ENCODE data around the gene CD300A.
A peak's percentile ranks its signal among the peaks of the same experiment; 100 is the strongest.

CD300A gene

DNA sequence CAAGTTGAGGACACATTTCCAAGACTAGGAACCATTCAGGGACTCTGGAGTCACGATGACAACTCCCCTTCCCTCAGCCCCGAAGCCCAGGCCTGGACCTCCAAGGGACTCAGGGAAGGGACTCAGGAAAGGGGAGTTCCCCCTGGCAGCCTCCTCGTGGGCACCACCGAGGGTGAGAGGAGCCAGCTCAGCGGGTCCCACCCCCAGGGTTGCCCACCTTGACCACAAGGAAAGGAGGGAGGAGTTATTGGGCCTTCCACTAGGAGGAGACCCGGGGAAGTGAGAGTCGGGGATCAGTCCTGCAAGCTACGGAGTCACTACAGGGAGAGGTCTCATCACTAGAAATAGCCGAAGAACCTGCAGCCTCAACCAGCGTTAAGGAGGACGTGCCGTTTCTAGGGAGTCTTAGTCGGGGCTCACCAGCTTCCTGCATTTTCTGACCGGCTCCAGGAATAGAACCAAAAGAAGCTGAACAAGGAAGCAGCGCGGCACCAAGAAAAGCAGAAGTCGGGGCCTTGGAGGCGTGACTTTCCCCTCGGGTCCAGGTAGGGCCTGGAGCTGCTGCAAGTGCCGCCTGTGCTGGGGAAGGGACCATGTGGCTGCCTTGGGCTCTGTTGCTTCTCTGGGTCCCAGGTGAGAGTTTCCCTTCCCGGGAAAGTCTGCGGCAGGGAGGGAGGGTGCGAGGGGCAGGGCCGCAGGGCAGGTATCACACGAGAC is at the start of gene CD300A:
Gene CD300A, plus strand, starts transcription at position 524 of the 717 bp plus-strand sequence. Its CDS starts 70 bp downstream, at position 594.
- DNase-seq (ENCODE audit: low read depth in 2 of 2): no peak

DNA sequence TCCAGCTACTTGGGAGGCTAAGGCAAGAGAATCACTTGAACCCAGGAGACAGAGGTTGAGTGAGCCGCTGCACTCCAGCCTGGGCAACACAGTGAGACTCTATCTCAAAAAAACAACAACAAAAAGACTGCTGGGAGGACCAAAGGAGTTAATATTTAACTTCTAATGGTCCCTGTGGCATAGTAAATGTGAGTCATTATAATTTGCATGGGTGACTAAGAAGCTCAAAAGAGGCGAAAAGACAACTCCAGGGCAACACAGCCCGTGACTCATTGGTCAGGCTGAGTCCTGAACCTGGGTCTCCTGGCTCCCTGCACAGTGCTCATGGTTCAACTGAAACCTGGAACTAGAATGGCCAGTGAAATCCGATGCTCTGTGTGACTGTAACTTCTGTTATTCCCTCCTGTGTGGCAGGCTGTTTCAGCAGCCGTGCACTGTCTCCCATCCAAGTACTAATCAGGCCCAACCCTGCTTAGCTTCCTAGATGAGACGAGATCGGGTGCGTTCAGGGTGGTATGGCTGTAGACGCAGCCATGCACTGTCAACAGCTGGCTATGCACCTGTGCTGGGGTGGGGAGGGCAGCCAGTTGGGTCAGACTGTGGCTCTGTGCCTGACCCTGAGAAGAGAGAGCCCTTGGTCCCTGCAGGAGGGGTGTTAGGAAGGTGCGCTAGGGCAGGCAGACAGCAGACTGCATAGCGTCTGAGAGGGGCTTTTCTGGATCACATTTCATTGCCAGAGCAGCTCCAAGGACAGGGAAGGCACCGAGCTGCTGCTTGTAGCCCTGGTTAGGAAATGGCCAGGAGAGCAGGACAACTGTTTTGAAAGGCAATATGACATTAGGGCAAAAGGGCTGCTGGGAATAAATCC is 49.0 kb upstream of the CD300A start:
- no peak for DNase-seq (ENCODE audit: low read depth in 2 of 2)

DNA sequence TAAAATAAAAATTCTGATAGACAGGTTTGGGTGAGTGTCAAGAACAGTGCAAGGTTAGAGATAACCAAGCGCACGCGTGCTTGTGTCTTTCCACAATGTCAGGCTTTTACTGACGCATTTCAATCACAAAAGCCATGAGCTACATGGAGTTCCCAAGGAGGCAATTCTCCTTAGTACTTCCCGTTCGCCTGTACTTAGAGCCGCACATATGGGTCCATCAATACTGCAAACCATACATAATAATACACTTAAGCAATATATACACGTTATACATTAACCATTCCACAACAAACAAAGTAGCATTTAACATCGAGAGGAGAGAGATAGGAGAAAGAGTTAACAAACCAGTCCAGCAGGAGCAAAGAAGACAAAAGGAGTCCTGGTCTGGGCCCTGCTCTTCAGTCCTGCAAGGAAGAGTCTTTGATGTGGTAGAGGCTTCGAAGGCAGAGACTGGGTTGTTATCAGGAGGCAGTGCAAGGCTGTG is 46.5 kb upstream of the CD300A start:
- DNase-seq (ENCODE audit: low read depth in 2 of 2): no peak

DNA sequence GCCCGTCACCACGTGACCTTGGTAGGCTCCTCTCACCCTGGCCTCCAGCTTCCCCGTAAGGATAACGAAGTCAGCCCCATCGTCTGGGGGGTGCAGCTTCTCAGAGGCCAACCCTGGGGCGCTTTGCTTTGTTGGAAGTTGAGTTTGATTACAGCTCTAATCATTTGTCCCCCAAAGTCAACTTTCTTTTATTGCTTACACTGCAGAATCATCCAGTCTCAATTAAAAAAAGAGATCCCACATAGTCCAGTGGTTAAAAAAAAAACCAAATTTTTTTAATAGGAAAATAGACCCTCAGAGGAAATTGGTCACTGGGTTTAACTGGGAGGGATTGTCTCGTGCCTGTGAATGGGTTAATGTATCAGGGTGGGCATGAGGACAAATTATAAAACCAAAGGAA is 42.3 kb upstream of the CD300A start:
- DNase-seq (ENCODE audit: low read depth in 2 of 2): no peak

DNA sequence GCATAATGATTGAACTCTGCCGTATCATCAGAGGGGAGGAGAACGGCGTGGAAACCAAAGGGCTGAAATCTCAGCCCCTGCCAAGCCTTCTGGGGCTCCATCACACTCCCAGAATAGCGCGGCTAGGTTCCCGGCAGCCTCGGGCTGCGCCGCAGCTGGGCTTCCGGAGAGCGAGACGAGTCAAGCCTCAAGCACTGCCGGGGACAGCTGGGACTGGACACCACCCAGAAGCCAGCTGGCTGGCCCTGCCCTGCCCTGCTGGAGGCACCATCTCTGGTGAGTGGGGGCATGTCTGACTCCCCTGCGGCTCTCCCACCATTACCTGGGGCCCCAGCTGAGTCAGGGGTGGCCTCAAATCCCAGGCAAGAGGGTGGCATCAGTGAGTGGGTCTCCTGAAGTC is 41.8 kb upstream of the CD300A start:
- no peak for DNase-seq (ENCODE audit: low read depth in 2 of 2)

DNA sequence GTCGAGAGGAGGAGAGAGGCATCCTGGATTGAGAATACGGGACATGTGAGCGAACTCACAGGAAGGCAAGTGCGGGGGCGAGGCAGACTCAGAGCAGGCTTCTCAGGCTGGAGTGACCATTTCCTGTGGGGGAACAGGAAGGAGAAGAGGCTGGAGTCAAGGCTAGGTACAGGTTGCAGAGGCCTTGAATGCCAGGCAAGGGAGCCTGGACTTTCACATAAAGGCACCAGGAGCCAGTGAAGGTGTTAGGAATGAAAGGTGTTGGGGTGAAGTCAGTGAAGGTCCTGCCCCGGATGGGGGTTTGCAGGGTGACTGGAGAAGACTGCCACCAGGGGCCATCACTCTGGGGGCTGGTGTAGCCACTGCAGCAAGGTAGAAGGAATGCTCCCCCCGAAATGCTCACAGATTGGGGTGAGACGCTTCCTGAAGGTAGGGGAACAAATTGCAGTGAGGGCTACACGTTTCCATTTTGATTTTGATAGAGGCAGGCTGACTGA is 39.8 kb upstream of the CD300A start:
- DNase-seq (ENCODE audit: low read depth in 2 of 2): no peak

DNA sequence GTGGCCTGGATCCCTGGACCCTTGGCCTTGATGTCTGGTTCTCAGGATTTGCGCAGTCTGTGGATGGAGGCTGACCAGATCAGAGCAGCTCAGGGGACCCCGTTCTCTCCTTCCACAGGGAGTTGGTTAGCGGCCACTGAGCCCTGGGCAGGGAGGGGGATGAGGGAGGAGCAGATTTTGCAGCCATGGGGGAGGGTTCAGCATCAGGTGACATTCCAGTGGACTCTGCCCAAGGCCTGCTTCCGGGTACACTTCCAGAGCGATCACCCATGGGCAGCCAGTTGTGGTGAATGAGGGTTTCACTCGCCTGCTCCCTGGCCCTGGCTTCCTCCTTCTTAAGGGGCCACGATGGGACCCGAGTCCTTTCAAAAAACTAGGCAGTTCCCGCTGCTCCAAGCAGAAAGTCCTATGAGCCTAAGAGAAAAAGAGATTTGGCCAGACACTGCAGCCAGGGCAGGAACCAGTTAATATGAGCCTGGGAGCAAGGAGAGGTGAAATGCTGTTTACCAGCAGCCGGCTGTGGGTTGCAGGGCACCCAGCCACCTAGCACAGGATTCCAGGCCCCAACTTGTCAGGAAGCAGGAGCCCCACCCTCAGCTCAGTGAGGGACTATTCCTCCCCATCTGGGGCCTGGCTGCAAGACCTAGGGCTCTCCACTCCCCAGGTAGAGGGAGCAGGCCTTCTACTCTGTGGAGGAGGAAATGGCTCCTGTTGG is 39.2 kb upstream of the CD300A start:
- no peak for DNase-seq (ENCODE audit: low read depth in 2 of 2)

DNA sequence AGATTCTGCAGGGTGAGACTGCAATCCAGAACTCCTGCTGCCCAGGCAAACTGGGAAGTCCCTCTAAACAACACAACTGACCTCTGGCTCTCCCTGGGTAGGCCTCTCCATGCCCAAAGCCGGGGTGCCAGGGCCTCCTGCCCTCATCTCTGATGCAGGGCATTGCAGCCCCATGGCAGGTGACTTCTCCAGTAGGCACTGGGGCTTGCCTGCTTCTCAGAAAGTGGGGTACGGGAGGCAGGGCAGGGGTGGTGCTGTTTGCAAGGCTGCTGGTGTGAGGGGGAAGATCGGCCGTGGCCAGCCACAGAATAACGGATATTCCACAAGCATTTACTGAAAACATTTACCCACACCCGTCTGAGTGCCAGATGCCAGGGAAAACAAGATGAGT is 38.7 kb upstream of the CD300A start:
- no peak for DNase-seq (ENCODE audit: low read depth in 2 of 2)

DNA sequence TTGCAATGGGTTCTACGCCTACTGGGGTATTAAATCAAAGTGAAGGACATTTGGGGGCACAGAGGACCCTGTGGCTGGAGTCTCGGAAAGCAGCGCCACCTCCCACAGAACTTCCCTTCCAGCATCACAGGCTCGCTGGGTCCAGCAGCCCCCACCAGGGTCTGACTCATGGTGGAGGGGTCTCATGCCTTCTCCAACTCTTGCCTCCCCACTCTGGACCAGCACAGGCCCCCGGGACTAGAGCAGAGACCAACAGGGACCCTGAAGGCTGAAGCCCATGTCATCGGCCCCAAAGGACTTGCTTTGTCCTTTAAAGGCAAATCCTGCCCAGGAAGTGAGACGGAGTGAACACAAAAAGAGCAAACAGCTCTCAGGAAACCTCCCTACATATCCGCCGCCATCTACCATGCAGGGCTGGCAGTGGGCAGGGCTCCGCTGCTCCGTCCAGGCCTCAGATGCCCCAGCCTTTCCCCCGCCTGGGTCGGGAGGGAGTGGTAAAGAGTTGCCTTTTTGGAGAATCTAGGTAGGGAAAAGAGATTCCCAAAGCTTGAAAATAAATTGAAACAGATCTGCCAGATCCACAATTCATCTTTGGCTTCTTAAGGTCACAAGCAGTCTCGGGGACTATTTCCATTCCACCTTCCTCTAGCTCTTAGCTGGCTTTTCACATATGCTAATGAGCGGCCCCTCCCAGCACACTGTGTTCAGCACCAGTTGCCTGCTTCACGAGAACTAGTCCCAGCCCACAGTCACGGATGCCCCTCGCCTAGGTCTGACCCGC is 36.6 kb upstream of the CD300A start:
- DNase-seq (ENCODE audit: low read depth in 2 of 2): no peak

DNA sequence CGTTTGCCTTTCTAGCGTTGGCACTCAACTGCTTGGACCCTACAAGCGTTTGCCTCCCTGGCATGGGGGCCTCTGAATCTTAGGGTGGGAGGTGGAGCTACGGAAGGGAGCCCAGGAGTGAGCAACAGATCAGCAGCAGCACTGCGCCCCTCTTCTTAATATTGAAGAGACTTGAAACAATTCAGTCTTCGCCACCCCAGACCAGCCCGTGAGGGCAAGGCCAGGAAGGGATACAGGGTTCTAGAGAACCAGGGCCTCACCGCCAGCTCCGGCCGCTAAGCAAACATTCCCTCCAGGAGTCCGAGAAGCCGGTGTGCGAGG is 36.1 kb upstream of the CD300A start:
- no peak for DNase-seq (ENCODE audit: low read depth in 2 of 2)

DNA sequence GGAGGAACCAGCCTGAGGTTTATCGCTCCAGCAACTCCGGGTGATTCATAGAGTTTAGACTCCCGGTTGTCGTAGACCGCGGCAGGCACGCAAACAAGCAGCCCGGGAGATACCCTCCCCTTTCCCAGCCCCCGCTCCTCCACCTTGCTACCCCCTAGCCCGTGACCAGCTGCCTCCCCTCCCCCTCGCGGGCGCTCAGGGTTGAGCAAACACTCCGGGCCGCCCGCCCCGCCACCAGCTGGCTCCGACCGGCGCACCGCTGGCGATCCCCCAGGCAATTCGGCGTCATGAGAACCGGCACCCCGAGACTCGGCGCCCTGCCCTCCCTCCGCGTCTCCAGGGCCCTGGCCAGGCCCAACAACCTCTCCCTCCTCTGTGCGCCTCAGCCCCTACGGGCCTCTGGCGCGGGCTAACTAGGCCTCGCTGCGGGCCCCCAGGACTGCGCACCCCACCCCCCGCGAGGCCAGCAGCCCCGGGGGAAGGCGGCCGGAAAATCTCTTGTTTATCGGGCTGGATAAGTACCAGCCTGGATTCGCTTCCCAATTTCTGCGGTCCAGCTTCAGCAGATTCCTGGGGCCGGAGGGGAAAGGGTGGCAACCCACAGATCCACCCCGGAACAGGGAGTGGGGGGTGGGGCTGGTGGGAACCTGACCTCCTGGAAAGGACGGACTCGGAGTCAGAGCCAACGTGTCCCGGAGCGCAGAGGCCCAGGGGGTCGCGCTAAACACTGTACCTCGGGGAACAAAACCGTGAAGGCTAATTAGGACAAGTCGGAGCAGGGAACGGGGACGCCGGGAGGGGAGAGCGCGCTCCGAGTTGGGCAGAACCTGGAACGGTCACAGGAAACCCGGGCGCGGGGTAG is 35.5 kb upstream of the CD300A start:
- no peak for DNase-seq (ENCODE audit: low read depth in 2 of 2)

DNA sequence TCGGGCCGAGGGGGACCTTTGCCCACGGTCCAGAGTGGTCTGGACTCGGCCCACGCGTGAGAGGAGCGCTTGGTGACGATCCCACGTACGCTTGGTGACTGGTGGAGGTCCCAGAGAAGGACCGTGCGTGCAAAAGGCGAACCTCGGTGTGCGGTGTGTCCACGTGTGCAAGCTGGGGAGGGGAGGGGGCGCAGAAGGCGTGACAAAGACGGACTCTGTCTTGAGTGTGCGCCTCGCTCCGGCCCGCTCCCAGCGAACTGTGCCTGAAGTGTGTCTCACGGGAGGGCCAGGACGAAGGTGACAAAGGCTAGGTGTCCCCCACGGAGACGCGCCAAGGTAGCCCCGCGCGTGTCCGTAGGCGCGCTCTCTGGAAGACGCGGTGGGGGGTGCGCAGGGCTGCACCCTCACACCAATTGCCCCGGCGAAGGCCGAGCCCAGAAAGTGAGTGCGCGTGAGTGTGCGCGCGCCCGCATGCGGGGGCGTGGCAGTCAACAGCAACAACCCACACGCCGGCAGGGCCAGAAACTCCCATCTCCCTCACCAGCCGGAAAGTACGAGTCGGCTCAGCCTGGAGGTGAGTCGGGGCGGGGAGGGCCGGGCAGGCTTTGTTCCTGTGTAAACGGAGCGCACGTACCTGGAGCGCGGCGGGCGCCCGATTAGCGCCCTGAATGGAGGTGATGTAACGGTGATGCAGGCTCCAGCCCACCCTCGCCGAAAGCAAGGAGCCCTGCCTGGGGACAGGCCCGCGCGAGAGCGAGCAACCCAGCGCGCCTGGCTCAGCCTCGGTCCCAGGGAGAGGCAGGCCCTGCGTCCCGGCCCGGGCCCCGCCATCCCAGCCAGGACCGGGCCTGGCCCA is 34.6 kb upstream of the CD300A start, which contains the start of gene GPRC5C:
Gene GPRC5C, plus strand, starts transcription at position 521 of the 856 bp plus-strand sequence. CDS start 7,689 bp downstream, outside the sequence.
- DNase-seq (ENCODE audit: low read depth in 2 of 2): peak; percentile 24 to 47

DNA sequence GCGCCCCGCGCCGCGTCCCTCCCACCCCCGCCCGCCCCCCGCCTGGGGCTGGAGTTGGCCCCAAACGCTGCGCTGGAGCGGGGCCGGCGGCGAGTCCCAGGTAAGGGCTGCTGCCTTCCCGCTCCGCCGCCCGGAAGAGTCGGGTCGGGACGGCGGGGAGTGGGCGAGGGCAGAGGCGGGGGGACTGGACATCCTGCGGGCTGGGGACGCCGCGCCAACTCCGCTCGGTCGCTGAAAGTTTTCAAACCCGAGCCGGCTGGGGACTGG is 34.1 kb upstream of the CD300A start:
- DNase-seq (ENCODE audit: low read depth in 2 of 2): no peak

DNA sequence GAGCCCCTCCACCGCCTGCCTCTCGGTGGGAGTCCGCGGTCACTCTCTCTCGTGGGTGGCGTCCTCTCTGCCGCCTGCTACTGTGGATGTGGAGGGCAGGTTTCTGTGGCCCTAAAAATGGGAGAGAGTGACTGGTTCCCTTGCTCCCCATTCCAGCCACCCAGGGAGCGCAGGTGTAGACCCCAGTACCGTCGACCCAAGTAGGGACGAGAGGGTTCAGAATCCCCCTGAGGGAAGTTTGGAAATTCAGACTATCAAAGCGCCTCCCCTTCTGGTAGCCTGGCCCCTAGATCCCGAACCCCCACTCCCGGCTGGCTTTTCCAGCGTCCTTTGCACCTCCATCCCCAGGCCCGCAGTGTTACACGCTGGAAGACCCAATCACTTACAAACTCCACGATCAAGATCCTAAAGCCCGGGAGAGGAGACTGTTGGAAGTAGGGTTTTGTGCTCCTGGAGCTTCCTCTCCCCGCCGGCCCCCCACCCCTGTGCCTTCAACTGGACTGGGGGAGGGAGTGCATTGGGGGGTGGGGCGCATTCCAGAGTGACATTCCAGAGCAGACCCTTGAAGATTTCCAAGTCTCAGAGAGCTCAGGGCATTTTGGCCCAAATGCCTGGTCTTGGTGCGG is 33.6 kb upstream of the CD300A start:
- no peak for DNase-seq (ENCODE audit: low read depth in 2 of 2)

DNA sequence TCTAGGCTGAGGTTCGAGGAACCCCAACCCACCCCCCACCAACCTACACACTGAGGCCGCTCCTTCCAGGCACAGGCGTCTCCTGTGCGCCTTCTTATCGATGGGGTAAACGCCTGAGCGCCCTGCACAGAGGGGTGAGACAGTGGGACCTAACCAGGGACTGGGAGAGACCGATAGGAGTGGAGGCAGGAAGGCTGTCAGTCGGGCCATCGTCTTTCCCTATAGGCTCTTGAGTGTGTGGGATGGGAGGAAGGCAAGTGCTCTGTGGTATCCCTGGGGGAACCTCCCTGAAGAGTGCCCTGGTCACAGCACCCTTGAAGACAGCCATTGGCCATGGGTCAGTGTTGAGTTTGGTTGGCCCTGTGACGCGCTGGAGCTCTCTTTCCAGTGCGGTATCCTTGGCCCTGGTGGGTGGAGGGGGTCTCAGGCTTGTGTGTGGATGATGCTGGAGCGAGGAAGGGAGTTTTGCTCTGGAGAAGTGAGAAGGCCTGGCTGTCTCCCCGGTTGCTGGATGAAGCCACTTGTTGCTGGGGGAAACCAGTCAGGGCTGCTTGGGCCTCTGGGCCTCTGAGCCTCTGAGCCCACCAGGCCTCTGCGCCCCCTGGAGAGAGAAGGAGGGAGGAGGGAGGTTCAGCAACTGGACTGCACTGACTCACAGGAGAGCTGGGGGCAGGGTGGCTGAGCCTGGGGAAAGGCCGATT is 32.9 kb upstream of the CD300A start:
- no peak for DNase-seq (ENCODE audit: low read depth in 2 of 2)

DNA sequence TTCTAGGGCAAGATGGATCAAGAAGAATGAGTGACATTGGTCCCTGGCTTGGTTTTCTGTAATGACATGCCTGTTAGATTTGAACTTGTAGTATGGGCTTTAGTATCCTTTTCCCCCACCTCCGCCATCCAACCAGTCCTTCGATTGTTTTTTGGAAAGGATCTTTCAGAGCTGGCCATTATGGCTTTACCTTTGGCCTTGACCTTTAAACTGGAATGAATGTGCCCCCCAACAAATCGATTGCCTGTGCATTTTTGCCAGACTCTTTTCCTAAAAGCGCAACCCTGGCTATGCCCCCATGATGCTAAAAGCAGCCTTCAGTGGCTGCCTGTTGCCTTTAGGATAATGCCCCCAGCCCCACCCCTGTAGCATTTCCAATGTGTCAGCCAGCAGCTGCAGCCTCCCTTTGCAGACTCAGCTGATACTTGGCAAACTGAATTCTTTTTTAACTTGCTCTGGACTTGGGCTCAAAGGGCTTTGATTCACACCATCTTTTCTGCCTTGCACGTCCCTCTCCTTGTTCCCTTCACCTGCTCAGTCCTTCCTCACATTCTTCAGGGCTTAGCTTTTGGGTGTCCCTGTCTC is 30.6 kb upstream of the CD300A start:
- no peak for DNase-seq (ENCODE audit: low read depth in 2 of 2)

DNA sequence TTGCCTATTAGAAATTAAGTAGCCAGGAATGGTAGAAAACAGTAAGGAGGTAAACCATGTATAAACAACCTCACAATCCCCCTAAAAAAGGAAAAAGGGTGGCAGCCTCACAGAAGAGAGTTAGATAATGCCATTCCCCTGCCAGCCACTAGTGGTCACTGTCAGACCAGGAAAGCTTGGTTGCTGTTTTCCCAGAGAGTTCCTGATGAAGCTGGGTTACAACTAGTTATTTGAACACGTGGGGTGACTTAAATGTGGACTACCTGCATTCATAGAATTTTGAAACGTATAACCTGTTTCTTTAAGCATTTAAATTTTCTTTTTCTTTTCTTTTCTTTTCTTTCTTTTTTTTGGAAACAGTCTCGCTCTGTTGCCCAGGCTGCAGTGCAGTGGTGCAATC is 28.7 kb upstream of the CD300A start:
- DNase-seq (ENCODE audit: low read depth in 2 of 2): no peak
